SK-N-SH treated with all-trans-retinoic acid at 6 μM for 48 hours (cell line): Measurements from ENCODE around the gene EMC7.

Experiments
- ATAC-seq: fragments of 200-7000 bp; cut with Tn5 transposase; 3 replicates; pipeline ENCODE4 v1.9.1; 2020; ENCODE audit warnings: mild to moderate bottlenecking, moderate library complexity
- ARNTL ChIP-seq: fragments of 450-650 bp; formaldehyde crosslinking; IDR thresholded peaks from 2 replicates; pipeline ENCODE4 v1.5.0; 2020; ENCODE audit warnings: low read depth, mild to moderate bottlenecking, moderate library complexity, borderline replicate concordance
- BACH2 ChIP-seq: fragments of 250-450 bp; sonication (Bioruptor Pico); IDR thresholded peaks from 2 replicates; pipeline ENCODE4 v1.9.0; 2021; ENCODE audit warnings: mild to moderate bottlenecking, borderline replicate concordance
- CSRNP3 ChIP-seq: fragments of 250-450 bp; sonication (Bioruptor Pico); IDR thresholded peaks from 2 replicates; pipeline ENCODE4 v1.5.1; 2021; ENCODE audit warnings: mild to moderate bottlenecking, moderate library complexity
- ESRRG ChIP-seq: fragments of 250-450 bp; sonication (Bioruptor Pico); IDR thresholded peaks from 2 replicates; pipeline ENCODE4 v1.6.1; 2021; ENCODE audit warnings: mild to moderate bottlenecking
- GLIS3 ChIP-seq: fragments of 250-450 bp; sonication (Bioruptor Pico); IDR thresholded peaks from 2 replicates; pipeline ENCODE4 v1.5.0; 2020; ENCODE audit warnings: mild to moderate bottlenecking, moderate library complexity
- ISL1 ChIP-seq: fragments of 250-450 bp; sonication (Bioruptor Pico); IDR thresholded peaks from 2 replicates; pipeline ENCODE4 v2.1.2; 2022; ENCODE audit warnings: mild to moderate bottlenecking, moderate library complexity
- OSR1 ChIP-seq: fragments of 250-450 bp; sonication (Bioruptor Pico); IDR thresholded peaks from 2 replicates; pipeline ENCODE4 v1.8.0; 2022; ENCODE audit warnings: moderate library complexity, mild to moderate bottlenecking, inconsistent platforms
- PATZ1 ChIP-seq: fragments of 250-450 bp; sonication (Bioruptor Pico); IDR thresholded peaks from 2 replicates; pipeline ENCODE4 v1.8.0; 2020; ENCODE audit warnings: mild to moderate bottlenecking, moderate library complexity, borderline replicate concordance
- PPARA ChIP-seq: fragments of 250-450 bp; sonication (Bioruptor Pico); IDR thresholded peaks from 2 replicates; pipeline ENCODE4 v1.5.0; 2020; ENCODE audit warnings: mild to moderate bottlenecking, borderline replicate concordance
- RARB ChIP-seq: fragments of 250-450 bp; sonication (Bioruptor Pico); IDR thresholded peaks from 2 replicates; pipeline ENCODE4 v1.8.0; 2021; ENCODE audit warnings: mild to moderate bottlenecking, moderate library complexity
- SNAI2 ChIP-seq: fragments of 250-450 bp; sonication (Bioruptor Pico); IDR thresholded peaks from 2 replicates; pipeline ENCODE4 v1.5.0; 2020; ENCODE audit warnings: mild to moderate bottlenecking, moderate library complexity
- TCF4 ChIP-seq: fragments of 250-450 bp; sonication (Bioruptor Pico); IDR thresholded peaks from 2 replicates; pipeline ENCODE4 v1.8.0; 2021; ENCODE audit warnings: mild to moderate bottlenecking, moderate library complexity, borderline replicate concordance
- TOX ChIP-seq: fragments of 250-450 bp; sonication (Bioruptor Pico); IDR thresholded peaks from 2 replicates; pipeline ENCODE4 v1.8.0; 2021; ENCODE audit warnings: mild to moderate bottlenecking, moderate library complexity, borderline replicate concordance
- ZC3H10 ChIP-seq: fragments of 250-450 bp; sonication (Bioruptor Pico); IDR thresholded peaks from 2 replicates; pipeline ENCODE4 v1.5.1; 2021; ENCODE audit warnings: mild to moderate bottlenecking, moderate library complexity
- ZNF565 ChIP-seq: fragments of 450-650 bp; formaldehyde crosslinking; conservative IDR thresholded peaks from 2 replicates; pipeline ENCODE4 v1.5.0; 2020; ENCODE audit warnings: low read depth, mild to moderate bottlenecking, moderate library complexity
- ZNF70 ChIP-seq: fragments of 450-650 bp; formaldehyde crosslinking; IDR thresholded peaks from 2 replicates; pipeline ENCODE4 v1.5.0; 2020; ENCODE audit warnings: mild to moderate bottlenecking, moderate library complexity
- TF ChIP-seq, protein P1 (sequence below): fragments of 250-450 bp; sonication (Bioruptor Pico); IDR thresholded peaks from 2 replicates; pipeline ENCODE4 v1.5.0; 2020; ENCODE audit warnings: mild to moderate bottlenecking, moderate library complexity
- TF ChIP-seq, protein P2 (sequence below): fragments of 250-450 bp; sonication (Bioruptor Pico); IDR thresholded peaks from 2 replicates; pipeline ENCODE4 v1.5.1; 2020; ENCODE audit warnings: low read depth, mild to moderate bottlenecking, moderate library complexity

EMC7 gene

GRCh38 chr15:34128898-34129297 is 27.2 kb upstream of the EMC7 start:
- ATAC-seq, result no peak
- TF ChIP-seq PATZ1 (CRISPR knock-in tag) (no peak), ISL1 (CRISPR knock-in tag) (no peak), ARNTL (CRISPR knock-in tag) (no peak)

DNA sequence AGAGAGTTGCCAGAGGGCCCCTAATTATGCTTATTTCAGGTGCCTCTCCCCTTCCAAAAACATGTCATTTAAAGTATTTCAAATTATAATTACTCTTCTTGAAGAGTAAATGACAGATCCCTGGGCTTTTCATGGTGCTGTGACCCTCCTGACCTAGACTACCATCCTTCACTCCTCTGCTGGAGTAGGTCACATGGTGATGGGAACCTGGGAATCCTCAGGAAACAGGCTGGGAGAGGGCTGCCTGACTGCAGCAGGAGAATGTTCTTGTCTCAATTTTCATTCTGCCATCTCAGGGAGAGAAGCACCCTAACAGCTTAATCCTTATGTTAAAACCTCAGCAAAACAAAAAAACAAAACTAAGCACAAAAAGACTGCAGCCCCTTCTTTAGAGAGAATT is 24.9 kb upstream of the EMC7 start:
- TF ChIP-seq BACH2 (CRISPR knock-in tag), result no peak
- no peak for TF ChIP-seq ZNF70 (CRISPR knock-in tag)
- no peak for TF ChIP-seq GLIS3
- no peak for TF ChIP-seq CSRNP3 (CRISPR knock-in tag)
- TF ChIP-seq ARNTL (CRISPR knock-in tag), result no peak
- no peak for ATAC-seq

DNA sequence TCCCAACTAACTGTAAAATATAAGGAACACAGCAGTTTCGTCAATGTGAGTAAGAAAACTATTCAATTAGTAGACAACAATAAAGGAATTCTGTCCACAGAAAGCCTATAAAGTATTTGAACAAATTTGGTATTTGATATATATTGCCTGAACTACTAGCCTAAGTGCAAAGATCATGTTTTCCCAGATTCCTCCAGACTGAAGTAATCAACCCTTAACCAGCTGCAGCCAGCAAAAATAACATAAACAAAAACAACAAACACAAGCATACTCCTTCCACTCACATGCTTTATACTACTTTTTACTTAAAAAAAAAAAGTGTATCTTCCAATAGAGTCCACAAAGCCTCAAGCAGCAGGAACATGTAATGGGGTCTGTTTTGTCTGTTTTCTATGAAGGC is 24.3 kb upstream of the EMC7 start:
- ATAC-seq, result no peak
- TF ChIP-seq GLIS3 (no peak), CSRNP3 (CRISPR knock-in tag) (no peak), ZNF70 (CRISPR knock-in tag) (no peak), TOX (CRISPR knock-in tag) (no peak), OSR1 (CRISPR knock-in tag) (no peak), ARNTL (CRISPR knock-in tag) (no peak)
- TF ChIP-seq, protein P1, sequence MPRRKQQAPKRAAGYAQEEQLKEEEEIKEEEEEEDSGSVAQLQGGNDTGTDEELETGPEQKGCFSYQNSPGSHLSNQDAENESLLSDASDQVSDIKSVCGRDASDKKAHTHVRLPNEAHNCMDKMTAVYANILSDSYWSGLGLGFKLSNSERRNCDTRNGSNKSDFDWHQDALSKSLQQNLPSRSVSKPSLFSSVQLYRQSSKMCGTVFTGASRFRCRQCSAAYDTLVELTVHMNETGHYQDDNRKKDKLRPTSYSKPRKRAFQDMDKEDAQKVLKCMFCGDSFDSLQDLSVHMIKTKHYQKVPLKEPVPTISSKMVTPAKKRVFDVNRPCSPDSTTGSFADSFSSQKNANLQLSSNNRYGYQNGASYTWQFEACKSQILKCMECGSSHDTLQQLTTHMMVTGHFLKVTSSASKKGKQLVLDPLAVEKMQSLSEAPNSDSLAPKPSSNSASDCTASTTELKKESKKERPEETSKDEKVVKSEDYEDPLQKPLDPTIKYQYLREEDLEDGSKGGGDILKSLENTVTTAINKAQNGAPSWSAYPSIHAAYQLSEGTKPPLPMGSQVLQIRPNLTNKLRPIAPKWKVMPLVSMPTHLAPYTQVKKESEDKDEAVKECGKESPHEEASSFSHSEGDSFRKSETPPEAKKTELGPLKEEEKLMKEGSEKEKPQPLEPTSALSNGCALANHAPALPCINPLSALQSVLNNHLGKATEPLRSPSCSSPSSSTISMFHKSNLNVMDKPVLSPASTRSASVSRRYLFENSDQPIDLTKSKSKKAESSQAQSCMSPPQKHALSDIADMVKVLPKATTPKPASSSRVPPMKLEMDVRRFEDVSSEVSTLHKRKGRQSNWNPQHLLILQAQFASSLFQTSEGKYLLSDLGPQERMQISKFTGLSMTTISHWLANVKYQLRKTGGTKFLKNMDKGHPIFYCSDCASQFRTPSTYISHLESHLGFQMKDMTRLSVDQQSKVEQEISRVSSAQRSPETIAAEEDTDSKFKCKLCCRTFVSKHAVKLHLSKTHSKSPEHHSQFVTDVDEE (CRISPR knock-in tag), result no peak
- TF ChIP-seq, protein P2, sequence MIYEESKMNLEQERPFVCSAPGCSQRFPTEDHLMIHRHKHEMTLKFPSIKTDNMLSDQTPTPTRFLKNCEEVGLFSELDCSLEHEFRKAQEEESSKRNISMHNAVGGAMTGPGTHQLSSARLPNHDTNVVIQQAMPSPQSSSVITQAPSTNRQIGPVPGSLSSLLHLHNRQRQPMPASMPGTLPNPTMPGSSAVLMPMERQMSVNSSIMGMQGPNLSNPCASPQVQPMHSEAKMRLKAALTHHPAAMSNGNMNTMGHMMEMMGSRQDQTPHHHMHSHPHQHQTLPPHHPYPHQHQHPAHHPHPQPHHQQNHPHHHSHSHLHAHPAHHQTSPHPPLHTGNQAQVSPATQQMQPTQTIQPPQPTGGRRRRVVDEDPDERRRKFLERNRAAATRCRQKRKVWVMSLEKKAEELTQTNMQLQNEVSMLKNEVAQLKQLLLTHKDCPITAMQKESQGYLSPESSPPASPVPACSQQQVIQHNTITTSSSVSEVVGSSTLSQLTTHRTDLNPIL (CRISPR knock-in tag), result no peak
- TF ChIP-seq, all 23 proteins: peak for 0

DNA sequence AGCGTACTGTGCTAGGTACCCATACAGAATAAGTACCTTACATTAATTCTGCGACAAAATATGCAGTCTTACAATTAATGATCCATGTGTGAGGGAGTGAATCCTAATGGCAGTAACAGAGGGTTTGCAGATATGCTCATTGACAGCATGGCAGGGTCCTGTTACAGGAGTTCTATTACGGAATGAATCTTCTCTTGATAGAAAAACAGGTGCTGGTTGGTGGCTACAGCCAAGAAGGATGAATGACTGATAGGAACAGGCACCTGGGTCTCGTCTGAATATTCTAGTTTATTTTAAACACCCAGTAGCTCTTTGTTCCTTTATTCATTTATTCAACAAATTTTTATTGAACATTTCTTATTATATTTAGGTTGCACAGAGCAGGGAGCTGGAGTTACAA is 23.0 kb upstream of the EMC7 start:
- ATAC-seq, result no peak

More for the DNA sequence above, 23.0 kb upstream of the EMC7 start:
- TF ChIP-seq OSR1 (CRISPR knock-in tag) (no peak), ZC3H10 (CRISPR knock-in tag) (no peak), ARNTL (CRISPR knock-in tag) (no peak), BACH2 (CRISPR knock-in tag) (no peak), RARB (CRISPR knock-in tag) (no peak), PPARA (no peak), ESRRG (CRISPR knock-in tag) (no peak), ZNF565 (no peak), GLIS3 (no peak), TOX (CRISPR knock-in tag) (no peak), TCF4 (CRISPR knock-in tag) (no peak), ZNF70 (CRISPR knock-in tag) (no peak), SNAI2 (CRISPR knock-in tag) (no peak)
- TF ChIP-seq, protein P1 (CRISPR knock-in tag), result no peak
- TF ChIP-seq, protein P2 (CRISPR knock-in tag), result no peak
